Stimulated activated naive CD4-positive, alpha-beta T cell treated with Interleukin-2 at 50 U/mL for 16 hours (primary cell): ENCODE results near the gene FAM43A.

Source experiments
- DNase-seq: peaks from one replicate; lab custom pipeline; 2025; lab: John Stamatoyannopoulos, UW

FAM43A gene

GRCh38 chr3:194685718-194686413, at the start of gene FAM43A:
Gene FAM43A (plus strand): TSS chr3:194685883. CDS start chr3:194686827, 944 bp downstream.
- peak; percentile 79 for DNase-seq

GRCh38 chr3:194637066-194637465, 48.6 kb upstream of the FAM43A start:
- DNase-seq: no peak

- DNase-seq: no peak
Measured at GRCh38 chr3:194637541-194638400, 47.9 kb upstream of the FAM43A start.

- DNase-seq: no peak
Measured at GRCh38 chr3:194638991-194639605, 46.6 kb upstream of the FAM43A start.

GRCh38 chr3:194640829-194641228, 44.9 kb upstream of the FAM43A start:
- peak; percentile 6 for DNase-seq

- no peak for DNase-seq
Measured at GRCh38 chr3:194642769-194643168, 42.9 kb upstream of the FAM43A start.

- DNase-seq: no peak
Measured at GRCh38 chr3:194647747-194648146, 37.9 kb upstream of the FAM43A start.

- DNase-seq: no peak
Measured at GRCh38 chr3:194654443-194654842, 31.2 kb upstream of the FAM43A start.

GRCh38 chr3:194657439-194657838, 28.2 kb upstream of the FAM43A start:
- no peak for DNase-seq

GRCh38 chr3:194658477-194659242, 27.0 kb upstream of the FAM43A start:
- DNase-seq: no peak

- no peak for DNase-seq
Measured at GRCh38 chr3:194659778-194660177, 25.9 kb upstream of the FAM43A start.

GRCh38 chr3:194661374-194661773, 24.3 kb upstream of the FAM43A start:
- no peak for DNase-seq

- DNase-seq: no peak
Measured at GRCh38 chr3:194661946-194662345, 23.7 kb upstream of the FAM43A start.

- DNase-seq: no peak
Measured at GRCh38 chr3:194664857-194665256, 20.8 kb upstream of the FAM43A start.

GRCh38 chr3:194667363-194667762, 18.3 kb upstream of the FAM43A start:
- no peak for DNase-seq

GRCh38 chr3:194671511-194671899, 14.2 kb upstream of the FAM43A start:
- DNase-seq: no peak

- DNase-seq: peak; percentile 87
Measured at GRCh38 chr3:194671900-194672808, 13.5 kb upstream of the FAM43A start, which contains the start of gene LSG1. Gene LSG1 (minus strand): TSS chr3:194672191. CDS start chr3:194672162, 29 bp downstream.

GRCh38 chr3:194672876-194673275, 12.8 kb upstream of the FAM43A start:
- DNase-seq: no peak

GRCh38 chr3:194673761-194674160, 11.9 kb upstream of the FAM43A start:
- no peak for DNase-seq

- peak; percentile 79 for DNase-seq
Measured at GRCh38 chr3:194675081-194675640, 10.5 kb upstream of the FAM43A start.

- DNase-seq: no peak
Measured at GRCh38 chr3:194675680-194676079, 10.0 kb upstream of the FAM43A start.
